Suprapubic skin (tissue), 4 donors: Measurements from ENCODE around the gene LPAR1. TPM values are rescaled to one million over a fixed set of nuclear protein-coding genes. Genes with fewer than 3 reads are reported as not detected.
"Not testable (repeated sequence)": the region's sequence is repeated elsewhere in the genome, so short reads cannot be mapped to it uniquely, and the experiment has no call there.

Source experiments
- DNase-seq, 2 donors: peaks; one replicate each; pipeline ENCODE4 v3.0.0-alpha.2; 2019; ENCODE audit warnings: low spot score in 2 of 2
- H3K27ac ChIP-seq: fragments of 200-600 bp; sonication (generic); one replicate; pipeline ENCODE4 v1.5.1; 2019
- H3K27me3 ChIP-seq: fragments of 200-600 bp; sonication (generic); one replicate; pipeline ENCODE4 v1.5.1; 2019
- H3K36me3 ChIP-seq: fragments of 200-600 bp; sonication (generic); one replicate; pipeline ENCODE4 v1.5.1; 2019
- H3K4me1 ChIP-seq: fragments of 200-600 bp; sonication (generic); one replicate; pipeline ENCODE4 v1.5.1; 2019
- H3K4me3 ChIP-seq: fragments of 200-600 bp; sonication (generic); one replicate; pipeline ENCODE4 v1.5.1; 2019; ENCODE audit warnings: mild to moderate bottlenecking
- H3K9me3 ChIP-seq: fragments of 200-600 bp; sonication (generic); one replicate; pipeline ENCODE4 v1.5.1; 2019
- CTCF ChIP-seq, 2 donors: fragments of 200-600 bp in 1 of 2; fragments of 450-650 bp in 1 of 2; sonication (generic) in 1 of 2; IDR thresholded peaks; one replicate each; pipeline ENCODE4 v1.5.1; 2016 to 2019; ENCODE audit warnings: antibody characterized with exemption in 2 of 2, mild to moderate bottlenecking in 1 of 2, moderate library complexity in 1 of 2
- EP300 ChIP-seq: sonication (generic); formaldehyde crosslinking; IDR thresholded peaks from one replicate; pipeline ENCODE4 v1.6.1; 2017; ENCODE audit warnings: antibody characterized with exemption
- POLR2A ChIP-seq, 2 donors: fragments of 450-650 bp; IDR thresholded peaks; one replicate each; pipeline ENCODE4 v1.6.1; 2017; ENCODE audit warnings: antibody characterized with exemption in 2 of 2, mild to moderate bottlenecking in 2 of 2, moderate library complexity in 2 of 2
- POLR2AphosphoS5 ChIP-seq, 3 donors: sonication (generic); formaldehyde crosslinking; IDR thresholded peaks; one replicate each; pipeline ENCODE4 v1.6.1; 2017; ENCODE audit warnings: antibody characterized with exemption in 3 of 3
- WGBS: methylation state at CpG from one replicate; pipeline ENCODE4 v1.1.5; 2018; 5-methylcytosine and 5-hydroxymethylcytosine counted together
- total RNA-seq, 4 donors: library from RNA; depleted of rRNA; stranded (reverse); fragments of >200 nt; gene quantifications; one replicate each; pipeline ENCODE4 v1.1.0, GENCODE V29; 2016

LPAR1 gene
- total RNA-seq, 4 donors from 2014 or later: 16.2 to 65.8 (median 23.5) TPM

GRCh38 chr9:110864011-110864410 is 174.3 kb downstream of the LPAR1 start:
- Histone ChIP-seq H3K4me3 (no peak overlapping the region), H3K27me3 (no peaks in the 10 kb centered on the region), H3K27ac (no peak overlapping the region), H3K36me3 (no peaks in the 10 kb centered on the region), H3K4me1 (no peaks in the 10 kb centered on the region), H3K9me3 (peaks cover 8% of the 10 kb centered on the region)
- 72% methylated on average over 2 of the region's 2 CpGs for WGBS
- no peak for TF ChIP-seq POLR2A (IDR thresholded peaks at IDR 0.05)
- no peak for TF ChIP-seq CTCF (IDR thresholded peaks at IDR 0.05)
- no peak for TF ChIP-seq POLR2AphosphoS5 (IDR thresholded peaks at IDR 0.05)
- no peak for TF ChIP-seq EP300
- no peak for DNase-seq

DNA sequence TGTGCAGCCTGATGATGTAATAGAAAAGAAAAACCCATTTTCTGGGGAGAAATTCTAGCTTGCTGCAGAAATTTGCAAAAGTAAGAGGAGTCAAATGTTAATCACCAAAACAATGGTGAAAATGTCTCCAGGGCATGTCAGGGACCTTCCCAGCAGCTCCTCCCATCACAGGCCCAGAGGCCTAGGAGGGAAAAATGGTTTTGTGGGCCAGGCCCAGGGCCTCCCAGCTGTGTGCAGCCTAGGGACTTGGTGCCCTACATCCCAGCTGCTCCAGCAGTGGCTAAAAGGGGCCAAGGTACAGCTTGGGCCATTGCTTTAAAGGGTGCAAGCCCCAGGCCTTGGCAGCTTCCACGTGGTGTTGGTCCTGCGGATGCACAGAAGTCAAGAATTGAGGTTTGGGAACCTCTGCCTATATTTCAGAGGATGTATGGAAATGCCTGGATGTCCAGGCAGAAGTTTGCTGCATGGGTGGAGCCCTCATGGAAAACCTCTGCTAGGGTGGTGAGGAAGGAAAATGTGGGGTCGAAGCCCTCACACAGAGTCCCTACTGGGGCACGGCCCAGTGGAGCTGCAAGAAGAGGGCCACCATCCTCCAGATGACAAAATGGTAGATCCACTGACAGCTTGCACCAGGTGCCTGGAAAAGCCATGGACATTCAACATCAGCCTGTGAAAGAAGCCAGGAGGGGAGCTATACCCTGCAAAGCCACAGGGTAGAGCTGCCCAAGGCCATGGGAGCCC is 176.7 kb downstream of the LPAR1 start:
- H3K27me3 ChIP-seq, H3K4me3 ChIP-seq, H3K4me1 ChIP-seq, DNase-seq, H3K27ac ChIP-seq, H3K36me3 ChIP-seq, H3K9me3 ChIP-seq: not testable (repeated sequence)
- WGBS: 100% methylated on average over 4 of the region's 4 CpGs

GRCh38 chr9:110856772-110857171 is 181.5 kb downstream of the LPAR1 start:
- TF ChIP-seq POLR2A (IDR thresholded peaks at IDR 0.05) (no peak), CTCF (IDR thresholded peaks at IDR 0.05) (no peak), POLR2AphosphoS5 (IDR thresholded peaks at IDR 0.05) (no peak), EP300 (no peak)
- WGBS: 71% methylated on average over 3 of the region's 3 CpGs
- no peak for DNase-seq

DNA sequence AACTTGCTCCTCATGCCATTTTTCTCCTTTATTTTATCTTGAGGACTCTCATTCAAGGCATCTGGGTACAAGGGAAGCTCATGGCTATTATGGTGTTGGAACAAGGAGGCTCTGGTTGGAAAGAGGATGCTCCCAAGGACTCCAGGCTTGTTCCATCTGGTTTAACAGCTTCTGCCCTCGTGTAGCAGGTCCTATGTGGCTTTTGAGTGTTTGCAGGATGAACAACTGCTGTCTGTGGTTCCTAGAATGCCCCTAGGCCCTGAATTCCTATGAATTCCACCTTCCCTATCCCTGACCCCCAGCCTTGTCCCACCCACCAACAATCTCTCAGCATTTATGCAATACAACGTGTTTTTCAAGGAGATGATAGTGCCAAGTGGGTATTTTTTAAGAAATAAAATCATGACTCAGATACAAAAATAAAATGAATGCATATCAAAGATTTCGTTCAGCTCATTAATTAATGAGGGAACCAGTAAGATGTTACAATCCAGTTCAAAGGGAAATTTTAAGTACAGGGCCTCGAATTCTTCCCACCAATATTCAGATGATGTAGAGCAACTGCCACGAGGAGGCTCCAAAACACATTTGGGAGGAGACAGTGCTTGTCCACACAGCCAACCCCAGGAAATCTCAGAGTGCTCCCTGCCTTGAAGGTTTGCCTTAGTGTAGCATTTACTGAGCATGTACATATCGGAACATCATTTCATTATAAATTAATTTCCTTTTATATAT is 187.7 kb downstream of the LPAR1 start:
- TF ChIP-seq POLR2A (IDR thresholded peaks at IDR 0.05): no peak
- Histone ChIP-seq H3K4me1 (no peaks in the 10 kb centered on the region), H3K27ac (no peak overlapping the region), H3K36me3 (no peaks in the 10 kb centered on the region), H3K9me3 (peaks cover 7% of the 10 kb centered on the region), H3K27me3 (no peaks in the 10 kb centered on the region), H3K4me3 (no peak overlapping the region)
- WGBS: 78% methylated on average over 6 of the region's 6 CpGs
- no peak for DNase-seq

More at GRCh38 chr9:110856772-110857171, 181.5 kb downstream of the LPAR1 start:
- Histone ChIP-seq H3K27me3 (no peaks in the 10 kb centered on the region), H3K4me1 (no peaks in the 10 kb centered on the region), H3K4me3 (no peak overlapping the region), H3K9me3 (peaks cover 21% of the 10 kb centered on the region), H3K27ac (no peak overlapping the region), H3K36me3 (no peaks in the 10 kb centered on the region)

DNA sequence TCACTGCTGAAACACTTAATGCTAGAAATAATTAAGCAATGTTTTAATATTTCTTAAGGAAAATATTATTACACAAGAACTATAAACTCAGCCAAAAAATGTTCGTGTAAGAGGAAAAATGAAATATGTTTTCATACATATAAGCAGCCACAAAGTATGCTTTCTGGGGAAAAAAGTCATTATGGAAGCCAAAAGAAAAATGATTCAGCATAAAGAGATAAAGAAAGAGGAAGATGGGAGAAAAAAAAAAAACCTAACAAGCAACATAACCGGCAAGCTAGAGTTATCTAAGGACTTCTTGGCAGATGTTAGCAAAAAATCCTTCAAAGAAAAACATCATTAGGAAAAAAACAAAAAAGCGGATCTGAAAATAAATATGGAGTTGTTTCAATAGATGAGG is 190.6 kb downstream of the LPAR1 start:
- Histone ChIP-seq H3K9me3 (no peaks in the 10 kb centered on the region), H3K4me1 (no peaks in the 10 kb centered on the region), H3K27me3 (no peaks in the 10 kb centered on the region), H3K36me3 (no peaks in the 10 kb centered on the region), H3K27ac (no peak overlapping the region), H3K4me3 (no peak overlapping the region)
- 11% methylated on average over 3 of the region's 3 CpGs for WGBS
- no peak for DNase-seq
- TF ChIP-seq CTCF (IDR thresholded peaks at IDR 0.05): no peak
- no peak for TF ChIP-seq POLR2A (IDR thresholded peaks at IDR 0.05)
- TF ChIP-seq EP300: no peak
- no peak for TF ChIP-seq POLR2AphosphoS5 (IDR thresholded peaks at IDR 0.05)

GRCh38 chr9:110846215-110846614 is 192.1 kb downstream of the LPAR1 start:
- H3K27ac ChIP-seq: no peak overlapping the region
- TF ChIP-seq EP300: no peak
- no peak for TF ChIP-seq POLR2AphosphoS5 (IDR thresholded peaks at IDR 0.05)
- TF ChIP-seq POLR2A (IDR thresholded peaks at IDR 0.05): no peak
- TF ChIP-seq CTCF (IDR thresholded peaks at IDR 0.05): no peak
- 92% methylated on average over 2 of the region's 2 CpGs for WGBS
- no peak for DNase-seq
- H3K4me3 ChIP-seq: no peak overlapping the region
- H3K27me3 ChIP-seq: no peaks in the 10 kb centered on the region
- H3K36me3 ChIP-seq: no peaks in the 10 kb centered on the region
- H3K9me3 ChIP-seq: no peaks in the 10 kb centered on the region
- H3K4me1 ChIP-seq: no peaks in the 10 kb centered on the region
